Hepatocyte (in vitro differentiated cells): Measurements from ENCODE around the gene PYDC1. TPM values are rescaled to one million over a fixed set of nuclear protein-coding genes. Genes with fewer than 3 reads are reported as not detected.

ENCODE experiments used
- DNase-seq: peaks from one replicate; pipeline ENCODE4 v3.0.0-alpha.2; 2016; ENCODE audit warnings: low spot score
- H2AFZ ChIP-seq: fragments of 200-600 bp; sonication (generic); 2 replicates; pipeline ENCODE4 v1.6.0; 2016; ENCODE audit warnings: antibody characterized with exemption, mild to moderate bottlenecking
- H3K27ac ChIP-seq: fragments of 200-600 bp; sonication (generic); 2 replicates; pipeline ENCODE4 v1.5.1; 2016; ENCODE audit warnings: mild to moderate bottlenecking
- H3K27me3 ChIP-seq: fragments of 200-600 bp; sonication (generic); 2 replicates; pipeline ENCODE4 v1.6.1; 2016
- H3K36me3 ChIP-seq: fragments of 200-600 bp; sonication (generic); replicated peaks from 2 replicates; pipeline ENCODE4 v1.5.1; 2016; ENCODE audit warnings: low read depth; ENCODE audit not compliant: insufficient read depth
- H3K4me1 ChIP-seq: fragments of 200-600 bp; sonication (generic); 2 replicates; pipeline ENCODE4 v1.5.1; 2016; ENCODE audit warnings: mild to moderate bottlenecking, moderate library complexity; ENCODE audit not compliant: insufficient read depth
- H3K4me2 ChIP-seq: fragments of 200-600 bp; sonication (generic); 2 replicates; pipeline ENCODE4 v1.6.0; 2016
- H3K4me3 ChIP-seq: fragments of 200-600 bp; sonication (generic); 2 replicates; pipeline ENCODE4 v1.5.1; 2016; ENCODE audit warnings: mild to moderate bottlenecking
- H3K79me2 ChIP-seq: fragments of 200-600 bp; sonication (generic); 2 replicates; pipeline ENCODE4 v1.6.0; 2017; ENCODE audit warnings: mild to moderate bottlenecking
- H3K9me2 ChIP-seq: fragments of 200-600 bp; sonication (generic); replicated peaks from 2 replicates; pipeline ENCODE4 v1.6.0; 2017; ENCODE audit warnings: mild to moderate bottlenecking; ENCODE audit not compliant: insufficient read depth
- H3K9me3 ChIP-seq: fragments of 200-600 bp; sonication (generic); 2 replicates; pipeline ENCODE4 v1.5.1; 2016; ENCODE audit warnings: low read depth, mild to moderate bottlenecking
- H4K20me1 ChIP-seq: fragments of 200-600 bp; sonication (generic); 2 replicates; pipeline ENCODE4 v1.6.0; 2016; ENCODE audit warnings: mild to moderate bottlenecking; ENCODE audit not compliant: insufficient read depth, poor library complexity, severe bottlenecking
- EZH2 ChIP-seq: fragments of 200-600 bp; sonication (generic); IDR thresholded peaks from 2 replicates; pipeline ENCODE4 v1.6.1; 2016; ENCODE audit warnings: antibody characterized with exemption, mild to moderate bottlenecking, borderline replicate concordance
- EZH2phosphoT487 ChIP-seq: fragments of 200-600 bp; sonication (generic); IDR thresholded peaks from one replicate; pipeline ENCODE4 v1.6.1; 2018; ENCODE audit warnings: antibody characterized with exemption, mild to moderate bottlenecking, low read depth, moderate library complexity; ENCODE audit not compliant: unreplicated experiment, severe bottlenecking
- WGBS: methylation state at CpG from one replicate; pipeline ENCODE4 v1.1.6; 2016; ENCODE audit warnings: low lambda C conversion rate; ENCODE audit errors: missing lambda C conversion rate; 5-methylcytosine and 5-hydroxymethylcytosine counted together
- polyA plus RNA-seq: library from polyadenylated mRNA; unstranded; fragments of >200 nt; fragmentation: Nextera tagmentation; extraction: Ambion mirVana; gene quantifications from 2 replicates; pipeline ENCODE4 v1.2.1, GENCODE V29; 2016
- total RNA-seq: library from RNA; depleted of rRNA; stranded (reverse); fragments of >200 nt; gene quantifications from 2 replicates; pipeline ENCODE4 v1.2.3, GENCODE V29; 2014
- TF ChIP-seq, protein P1 (sequence below): fragments of 200-600 bp; sonication (generic); IDR thresholded peaks from 2 replicates; pipeline ENCODE4 v1.5.1; 2016; ENCODE audit warnings: antibody characterized with exemption, mild to moderate bottlenecking; ENCODE audit not compliant: poor library complexity

PYDC1 gene
- total and polyA plus RNA-seq, 2 experiments from 2014 or later = not detected

DNA sequence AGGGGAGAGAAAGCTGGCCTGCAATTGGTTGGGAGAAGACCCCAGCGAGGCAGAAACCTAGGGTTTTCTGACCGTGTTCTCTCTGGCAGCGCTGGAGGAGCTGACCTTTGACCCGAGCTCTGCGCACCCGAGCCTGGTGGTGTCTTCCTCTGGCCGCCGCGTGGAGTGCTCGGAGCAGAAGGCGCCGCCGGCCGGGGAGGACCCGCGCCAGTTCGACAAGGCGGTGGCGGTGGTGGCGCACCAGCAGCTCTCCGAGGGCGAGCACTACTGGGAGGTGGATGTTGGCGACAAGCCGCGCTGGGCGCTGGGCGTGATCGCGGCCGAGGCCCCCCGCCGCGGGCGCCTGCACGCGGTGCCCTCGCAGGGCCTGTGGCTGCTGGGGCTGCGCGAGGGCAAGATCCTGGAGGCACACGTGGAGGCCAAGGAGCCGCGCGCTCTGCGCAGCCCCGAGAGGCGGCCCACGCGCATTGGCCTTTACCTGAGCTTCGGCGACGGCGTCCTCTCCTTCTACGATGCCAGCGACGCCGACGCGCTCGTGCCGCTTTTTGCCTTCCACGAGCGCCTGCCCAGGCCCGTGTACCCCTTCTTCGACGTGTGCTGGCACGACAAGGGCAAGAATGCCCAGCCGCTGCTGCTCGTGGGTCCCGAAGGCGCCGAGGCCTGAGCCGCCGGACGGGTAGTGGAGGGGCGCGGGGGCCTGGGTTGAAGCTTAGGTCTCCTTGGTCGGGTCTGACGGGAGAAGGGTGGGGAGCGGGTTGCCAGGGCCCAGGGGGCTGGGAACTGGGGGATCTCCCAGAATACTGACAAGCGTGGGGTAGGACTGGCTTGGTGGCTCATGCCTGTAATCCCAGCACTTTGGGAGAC is 7.4 kb upstream of the PYDC1 start:
- H3K27ac ChIP-seq = no peak overlapping the region
- 95% methylated on average over 69 of the region's 80 CpGs for WGBS
- TF ChIP-seq EZH2 (no peak), EZH2phosphoT487 (no peak)
- TF ChIP-seq, protein P1, sequence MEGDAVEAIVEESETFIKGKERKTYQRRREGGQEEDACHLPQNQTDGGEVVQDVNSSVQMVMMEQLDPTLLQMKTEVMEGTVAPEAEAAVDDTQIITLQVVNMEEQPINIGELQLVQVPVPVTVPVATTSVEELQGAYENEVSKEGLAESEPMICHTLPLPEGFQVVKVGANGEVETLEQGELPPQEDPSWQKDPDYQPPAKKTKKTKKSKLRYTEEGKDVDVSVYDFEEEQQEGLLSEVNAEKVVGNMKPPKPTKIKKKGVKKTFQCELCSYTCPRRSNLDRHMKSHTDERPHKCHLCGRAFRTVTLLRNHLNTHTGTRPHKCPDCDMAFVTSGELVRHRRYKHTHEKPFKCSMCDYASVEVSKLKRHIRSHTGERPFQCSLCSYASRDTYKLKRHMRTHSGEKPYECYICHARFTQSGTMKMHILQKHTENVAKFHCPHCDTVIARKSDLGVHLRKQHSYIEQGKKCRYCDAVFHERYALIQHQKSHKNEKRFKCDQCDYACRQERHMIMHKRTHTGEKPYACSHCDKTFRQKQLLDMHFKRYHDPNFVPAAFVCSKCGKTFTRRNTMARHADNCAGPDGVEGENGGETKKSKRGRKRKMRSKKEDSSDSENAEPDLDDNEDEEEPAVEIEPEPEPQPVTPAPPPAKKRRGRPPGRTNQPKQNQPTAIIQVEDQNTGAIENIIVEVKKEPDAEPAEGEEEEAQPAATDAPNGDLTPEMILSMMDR = no peak
- no peaks in the 10 kb centered on the region for H3K36me3 ChIP-seq
- no peaks in the 10 kb centered on the region for H4K20me1 ChIP-seq
- no peaks in the 10 kb centered on the region for H3K79me2 ChIP-seq
- H3K27me3 ChIP-seq = peaks cover 6% of the 10 kb centered on the region
- no peaks in the 10 kb centered on the region for H3K9me3 ChIP-seq
- no peak overlapping the region for H2AFZ ChIP-seq
- no peak overlapping the region for H3K4me2 ChIP-seq
- no peak overlapping the region for H3K4me3 ChIP-seq
- DNase-seq = no peak
- no peaks in the 10 kb centered on the region for H3K9me2 ChIP-seq
- H3K4me1 ChIP-seq = no peaks in the 10 kb centered on the region

DNA sequence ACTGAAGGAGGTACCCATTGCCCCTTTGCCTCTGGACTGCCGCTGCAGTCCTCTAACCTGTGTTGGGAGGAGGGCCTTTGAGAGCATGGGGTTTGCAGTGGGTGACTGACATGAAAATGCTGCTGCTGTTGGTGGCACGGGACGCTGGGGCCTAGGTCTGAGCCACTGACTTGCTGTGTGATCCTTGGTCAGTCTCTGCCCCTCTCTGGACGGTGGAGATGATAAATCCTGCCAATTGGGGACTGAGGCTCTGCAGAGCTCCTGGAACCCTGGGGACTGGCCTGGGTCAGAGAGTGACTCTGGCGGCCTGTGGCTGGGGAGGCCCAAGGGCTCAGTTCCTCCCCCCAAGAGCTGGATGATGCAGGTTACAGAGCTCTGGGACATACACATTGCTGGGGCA is 6.1 kb upstream of the PYDC1 start:
- Histone ChIP-seq H3K79me2 (no peaks in the 10 kb centered on the region), H3K9me3 (no peaks in the 10 kb centered on the region), H3K4me1 (no peaks in the 10 kb centered on the region), H3K27ac (no peak overlapping the region), H3K4me3 (no peak overlapping the region), H3K27me3 (peaks cover 16% of the 10 kb centered on the region), H3K9me2 (no peaks in the 10 kb centered on the region), H3K4me2 (no peak overlapping the region), H4K20me1 (no peaks in the 10 kb centered on the region), H2AFZ (no peak overlapping the region), H3K36me3 (no peaks in the 10 kb centered on the region)
- 89% methylated on average over 5 of the region's 5 CpGs for WGBS
- TF ChIP-seq, protein P1 = no peak
- no peak for DNase-seq

DNA sequence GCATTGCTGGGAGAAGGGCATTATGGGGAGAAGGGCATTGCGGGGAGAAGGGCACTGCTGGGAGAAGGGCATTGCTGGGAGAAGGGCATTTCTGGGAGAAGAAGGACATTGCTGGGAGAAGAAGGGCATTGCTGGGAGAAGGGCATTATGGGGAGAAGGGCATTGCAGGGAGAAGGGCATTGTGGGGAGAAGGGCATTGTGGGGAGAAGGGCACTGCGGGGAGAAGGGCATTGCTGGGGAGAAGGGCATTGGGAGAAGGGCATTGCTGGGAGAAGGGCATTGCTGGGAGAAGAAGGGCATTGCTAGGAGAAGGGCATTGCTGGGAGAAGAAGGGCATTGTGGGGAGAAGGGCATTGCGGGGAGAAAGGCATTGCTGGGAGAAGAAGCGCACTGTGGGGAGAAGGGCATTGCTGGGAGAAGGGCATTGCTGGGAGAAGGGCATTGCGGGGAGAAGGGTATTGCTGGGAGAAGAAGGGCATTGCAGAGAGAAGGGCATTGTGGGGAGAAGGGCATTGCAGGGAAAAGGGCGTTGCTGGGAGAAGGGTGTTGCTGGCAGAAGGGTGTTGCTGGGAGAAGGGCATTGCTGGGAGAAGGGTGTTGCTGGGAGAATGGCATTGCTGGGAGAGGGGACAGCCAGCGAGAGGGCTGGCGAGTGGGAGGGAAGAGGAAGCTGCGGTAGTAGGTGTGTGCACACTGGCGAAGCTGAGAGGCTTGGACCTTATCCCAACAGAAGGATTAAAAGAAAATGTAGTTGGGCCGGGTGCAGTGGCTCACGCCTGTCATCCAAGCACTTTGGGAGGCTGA is 4.6 kb upstream of the PYDC1 start:
- Histone ChIP-seq H3K4me3 (no peak overlapping the region), H3K79me2 (no peaks in the 10 kb centered on the region), H3K27ac (no peak overlapping the region), H3K36me3 (no peaks in the 10 kb centered on the region), H3K27me3 (peaks cover 30% of the 10 kb centered on the region), H2AFZ (no peak overlapping the region), H3K9me2 (no peaks in the 10 kb centered on the region), H4K20me1 (no peaks in the 10 kb centered on the region), H3K4me1 (peaks cover 5% of the 10 kb centered on the region), H3K9me3 (no peaks in the 10 kb centered on the region), H3K4me2 (no peak overlapping the region)
- WGBS = 79% methylated on average over 9 of the region's 12 CpGs
- no peak for DNase-seq
- TF ChIP-seq EZH2phosphoT487 (no peak), EZH2 (no peak)
- TF ChIP-seq, protein P1 = no peak
